Activated CD8-positive, alpha-beta memory T cell treated with anti-CD3 and anti-CD28 coated beads, Interleukin-2, amount 50 U/mL, for 4 hours (primary cell): ENCODE measurements around the gene NPR2.

Experiments used
- DNase-seq: peaks from one replicate; pipeline ENCODE4 v3.0.0-alpha.2; 2020

NPR2 gene

GRCh38 chr9:35801328-35802128, 10.1 kb downstream of the NPR2 start:
- no peak for DNase-seq

DNA sequence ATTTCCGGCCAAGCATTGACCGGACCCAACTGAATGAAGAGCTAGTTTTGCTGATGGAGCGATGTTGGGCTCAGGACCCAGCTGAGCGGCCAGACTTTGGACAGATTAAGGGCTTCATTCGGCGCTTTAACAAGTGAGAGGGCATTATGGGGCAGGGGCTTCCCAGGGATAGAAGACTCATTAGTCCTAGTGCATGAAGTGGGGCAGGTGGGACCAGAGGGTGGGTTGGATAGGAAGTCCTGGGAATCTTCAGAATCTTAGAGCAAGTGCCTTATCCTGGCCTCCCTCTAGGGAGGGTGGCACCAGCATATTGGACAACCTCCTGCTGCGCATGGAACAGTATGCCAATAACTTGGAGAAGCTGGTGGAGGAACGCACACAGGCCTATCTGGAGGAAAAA, 14.7 kb downstream of the NPR2 start:
- no peak for DNase-seq

GRCh38 chr9:35808433-35808832, 17.0 kb downstream of the NPR2 start:
- DNase-seq, result no peak

DNA sequence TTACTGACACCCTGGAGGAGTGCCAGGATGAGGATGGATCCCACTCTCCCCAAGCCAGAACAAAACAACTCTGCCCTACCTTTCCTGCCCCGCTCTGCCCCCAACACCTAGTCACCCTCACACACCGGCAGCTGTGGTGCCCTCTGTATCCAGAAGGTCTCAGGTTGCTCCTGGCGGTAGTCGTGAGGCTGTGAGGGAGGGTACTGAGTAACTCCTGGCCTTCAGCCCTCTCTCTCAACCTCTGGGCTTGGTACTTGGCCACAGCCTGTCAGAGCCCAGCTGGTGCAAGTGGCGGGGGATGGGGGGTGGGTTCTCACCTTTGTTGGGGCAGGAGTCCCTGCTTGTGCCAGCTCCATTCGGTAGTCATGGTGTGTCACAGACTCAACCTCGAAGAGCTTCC, 18.7 kb downstream of the NPR2 start:
- DNase-seq, result no peak

GRCh38 chr9:35811381-35812024, 20.1 kb downstream of the NPR2 start:
- no peak for DNase-seq

- peak; percentile 87 for DNase-seq
Observed at GRCh38 chr9:35812025-35812602, 20.7 kb downstream of the NPR2 start, which contains the start of gene SPAG8. SPAG8 (minus strand) TSS chr9:35812262; CDS start chr9:35812147, 115 bp downstream.

DNA sequence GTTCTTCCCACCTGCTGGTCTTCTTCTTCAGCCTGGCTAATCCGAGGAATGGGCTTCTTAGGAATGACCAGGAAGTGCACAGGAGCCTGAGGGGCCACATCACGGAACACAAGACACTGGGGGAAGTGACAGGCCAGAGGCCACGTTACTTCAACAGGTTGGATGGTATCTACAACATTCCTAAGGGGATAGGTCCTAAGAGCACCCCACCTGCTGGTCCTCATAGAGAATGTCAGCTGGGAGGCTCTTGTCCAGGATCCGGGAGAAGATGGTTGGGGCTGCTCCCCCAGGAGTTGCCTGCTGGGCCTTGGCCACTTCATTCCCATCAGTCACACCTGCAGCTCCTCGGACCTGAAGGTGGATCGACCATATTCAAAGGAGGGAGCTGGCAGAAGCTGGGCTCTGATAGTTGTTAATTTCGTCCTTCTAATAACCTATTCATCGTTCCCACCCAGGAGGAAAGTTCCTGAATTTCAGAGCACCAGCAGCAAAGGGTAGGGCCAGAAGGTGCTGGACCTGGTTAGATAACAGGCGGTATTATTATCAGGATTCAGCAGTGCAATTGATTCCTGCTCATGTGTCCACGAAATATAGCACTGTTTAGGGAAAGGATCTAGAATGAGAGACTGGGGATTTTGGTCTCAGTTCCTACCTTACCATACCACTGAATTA, 22.2 kb downstream of the NPR2 start:
- no peak for DNase-seq

DNA sequence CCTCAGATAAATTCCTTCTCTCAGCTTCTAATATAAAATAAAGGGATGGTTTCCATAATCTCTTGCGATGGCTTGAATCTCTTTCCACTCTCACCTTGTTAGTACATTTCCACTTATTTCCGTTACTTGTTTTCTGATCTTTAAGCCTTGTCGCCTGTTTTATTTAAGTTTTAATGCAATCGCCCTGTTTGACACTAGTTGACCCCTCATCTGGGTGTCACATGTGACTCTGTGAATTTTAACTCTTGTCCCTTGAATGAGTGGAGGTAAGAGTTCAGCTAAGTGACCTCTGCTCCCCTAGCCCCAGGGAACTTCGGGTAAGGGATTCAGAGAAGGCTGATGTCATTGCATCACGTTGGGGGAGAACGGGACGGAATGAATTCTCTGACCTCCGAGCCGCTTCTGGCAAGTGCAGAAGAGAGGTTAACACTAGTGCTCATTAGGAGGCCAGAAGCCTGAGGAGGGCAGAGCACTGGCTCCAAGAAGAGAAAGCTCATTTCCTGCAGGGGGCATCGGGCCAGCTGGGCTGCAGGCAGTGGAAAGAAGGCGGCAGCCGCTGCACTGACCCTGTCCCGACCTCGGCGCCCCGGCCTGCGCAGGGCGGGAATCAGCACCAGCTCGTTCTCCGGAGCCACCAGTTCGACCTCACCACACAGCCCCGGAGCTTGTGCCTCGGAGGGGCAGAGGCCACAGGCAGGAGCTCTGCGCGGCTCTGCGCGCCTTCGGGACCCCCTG, 22.9 kb downstream of the NPR2 start:
- DNase-seq, result no peak

DNA sequence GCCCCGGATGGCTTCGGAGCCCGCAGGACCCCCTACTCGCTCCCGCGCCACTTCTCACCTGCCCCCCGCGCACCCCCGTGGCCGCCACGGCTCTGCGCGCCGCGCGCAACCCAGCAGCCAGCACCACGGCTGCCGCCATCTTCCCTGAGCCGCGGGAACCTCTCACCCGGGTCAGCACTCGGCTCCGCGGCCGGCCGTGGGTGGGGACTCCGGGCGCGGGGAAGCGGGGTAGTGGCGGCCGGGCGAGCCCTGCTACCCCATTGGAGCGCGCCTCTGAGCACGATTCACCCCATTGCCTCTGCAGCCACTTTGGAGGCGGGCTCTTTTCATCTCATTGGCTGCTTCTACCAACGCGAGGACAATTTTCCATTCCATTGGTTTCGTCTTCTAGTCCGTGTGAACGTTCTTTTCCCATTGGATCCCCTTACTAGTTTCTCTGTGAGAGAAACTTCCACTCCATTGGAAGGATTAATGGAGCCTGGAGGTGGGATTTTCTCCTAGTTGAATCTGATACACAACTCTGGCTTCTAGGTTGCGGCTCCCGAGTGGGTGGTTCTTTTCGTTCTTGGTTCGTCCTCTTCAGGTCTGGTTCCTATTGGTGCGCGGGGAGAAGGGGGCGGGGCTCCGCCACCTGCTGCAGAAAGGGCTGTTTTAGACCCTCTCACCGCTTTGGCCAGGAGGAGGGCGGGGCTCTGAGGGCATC, 23.6 kb downstream of the NPR2 start, which contains the start of gene HINT2:
TSS of gene HINT2 (minus strand) at position 202 of the 703 bp plus-strand sequence. CDS start at position 139, 63 bp downstream.
- peak; percentile 96 for DNase-seq

- DNase-seq, result no peak
Observed at GRCh38 chr9:35816708-35817107, 25.3 kb downstream of the NPR2 start.

GRCh38 chr9:35818341-35818740, 26.9 kb downstream of the NPR2 start:
- no peak for DNase-seq

DNA sequence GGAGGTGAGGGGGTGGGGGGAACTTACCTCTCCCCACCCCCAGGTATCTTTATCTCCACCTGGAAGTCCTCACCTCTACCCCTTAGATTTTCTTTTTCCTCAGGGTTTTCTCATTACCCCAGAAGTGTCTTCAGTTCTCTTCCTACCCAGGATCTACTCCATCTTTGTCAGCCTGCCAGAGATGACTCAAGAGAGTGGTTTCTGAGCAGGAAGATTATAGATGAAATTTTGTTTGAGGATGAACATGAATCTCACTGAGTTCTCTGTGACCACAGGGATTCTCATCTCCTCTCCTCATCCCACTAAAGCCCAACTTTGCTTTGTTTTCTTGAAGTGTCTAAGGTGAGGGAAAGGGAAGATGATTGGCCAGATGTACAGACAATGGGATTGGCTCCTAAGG, 28.7 kb downstream of the NPR2 start:
- no peak for DNase-seq

- no peak for DNase-seq
Observed at GRCh38 chr9:35822926-35823325, 31.5 kb downstream of the NPR2 start.

- no peak for DNase-seq
Observed at GRCh38 chr9:35826071-35826701, 34.8 kb downstream of the NPR2 start.

DNA sequence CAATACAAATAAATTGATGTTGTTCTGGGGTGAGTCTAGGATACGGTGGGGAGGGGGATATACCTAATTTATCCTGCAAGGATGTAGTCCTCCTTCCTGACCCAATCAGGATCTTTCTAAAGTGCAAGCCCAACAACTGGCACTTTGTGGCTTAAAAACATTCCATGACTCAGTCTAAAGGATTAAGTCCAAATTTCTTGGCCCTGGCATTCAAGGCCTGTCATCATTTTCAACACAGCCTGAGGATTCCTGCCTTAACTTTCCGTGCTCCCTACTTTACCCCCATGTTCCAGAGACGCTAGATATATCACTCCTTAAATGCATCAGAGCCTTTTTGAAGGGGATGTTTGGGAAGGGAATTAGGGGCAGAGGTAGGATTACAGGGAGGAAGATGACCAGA, 36.1 kb downstream of the NPR2 start:
- no peak for DNase-seq

GRCh38 chr9:35828716-35829083, 37.3 kb downstream of the NPR2 start, which contains the start of gene FAM221B:
FAM221B (minus strand) TSS chr9:35828732; CDS start chr9:35826161, 2,571 bp downstream.
- no peak for DNase-seq

- DNase-seq, result peak; percentile 95
Observed at GRCh38 chr9:35829084-35829763, 37.8 kb downstream of the NPR2 start, which contains the start of gene TMEM8B. TMEM8B (plus strand) TSS chr9:35829228; CDS start chr9:35829448, 220 bp downstream.

GRCh38 chr9:35829764-35830096, 38.3 kb downstream of the NPR2 start:
- DNase-seq, result no peak

GRCh38 chr9:35831040-35831439, 39.6 kb downstream of the NPR2 start:
- DNase-seq, result no peak

DNA sequence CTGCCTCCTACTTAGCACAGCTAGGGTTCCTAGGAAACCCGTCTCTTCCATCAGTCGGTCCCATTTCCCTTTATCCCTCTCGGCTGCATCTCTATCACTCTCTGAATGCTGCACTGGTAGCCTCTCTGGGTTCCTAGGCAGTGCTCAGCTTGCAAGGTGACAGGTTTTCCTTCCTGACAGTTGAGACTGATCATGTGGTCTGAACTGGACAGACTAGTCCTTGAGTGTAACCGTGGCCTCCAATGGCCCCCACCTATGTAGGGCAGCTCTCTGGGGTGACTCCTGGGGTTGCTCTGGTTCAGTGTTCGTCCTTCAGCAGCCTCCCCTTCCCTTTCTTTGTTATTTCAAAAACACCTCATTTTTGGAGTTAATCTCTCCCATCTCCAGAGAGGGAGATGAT, 41.4 kb downstream of the NPR2 start:
- no peak for DNase-seq
